ENCODE results near the gene ZSCAN20.

Gene ZSCAN20

GRCh38 chr1:33446590-33446989, 25.9 kb upstream of the ZSCAN20 start:
- no peak for TF ChIP-seq TSHZ2 (CRISPR knock-in tag; IDR thresholded peaks at IDR 0.05)
- no peak for TF ChIP-seq TOX (CRISPR knock-in tag; IDR thresholded peaks at IDR 0.05; ENCODE audit: borderline replicate concordance)
- no peak for TF ChIP-seq ISL1 (CRISPR knock-in tag; IDR thresholded peaks at IDR 0.05)
- TF ChIP-seq ZNF565 (CRISPR knock-in tag; conservative IDR thresholded peaks at IDR 0.05; ENCODE audit: low read depth), result no peak
- TF ChIP-seq SNAI2 (CRISPR knock-in tag; IDR thresholded peaks at IDR 0.05), result no peak
- no peak for TF ChIP-seq ZNF70 (CRISPR knock-in tag; IDR thresholded peaks at IDR 0.05)
- no peak for TF ChIP-seq RARB (CRISPR knock-in tag; IDR thresholded peaks at IDR 0.05)
- no peak for TF ChIP-seq PATZ1 (CRISPR knock-in tag; IDR thresholded peaks at IDR 0.05; ENCODE audit: borderline replicate concordance)
- TF ChIP-seq ZNF8 (CRISPR knock-in tag; IDR thresholded peaks at IDR 0.05), result no peak
- no peak for TF ChIP-seq PPARA (CRISPR knock-in tag; IDR thresholded peaks at IDR 0.05; ENCODE audit: borderline replicate concordance)
- no peak for TF ChIP-seq OSR1 (CRISPR knock-in tag; IDR thresholded peaks at IDR 0.05)
- TF ChIP-seq ZFP3 (CRISPR knock-in tag; IDR thresholded peaks at IDR 0.05), result no peak
- TF ChIP-seq ESRRG (CRISPR knock-in tag; IDR thresholded peaks at IDR 0.05), result no peak
- TF ChIP-seq GLIS3 (CRISPR knock-in tag; IDR thresholded peaks at IDR 0.05), result no peak
- no peak for TF ChIP-seq POU6F1 (CRISPR knock-in tag; IDR thresholded peaks at IDR 0.05; ENCODE audit: borderline replicate concordance, low read depth)
- TF ChIP-seq ZFP30 (CRISPR knock-in tag; IDR thresholded peaks at IDR 0.05), result no peak
- TF ChIP-seq TCF4 (CRISPR knock-in tag; IDR thresholded peaks at IDR 0.05; ENCODE audit: borderline replicate concordance), result no peak
- TF ChIP-seq CSRNP3 (CRISPR knock-in tag; IDR thresholded peaks at IDR 0.05), result no peak
- no peak for TF ChIP-seq ZC3H10 (CRISPR knock-in tag; IDR thresholded peaks at IDR 0.05)
- ATAC-seq, result no peak

GRCh38 chr1:33454646-33455282, 17.7 kb upstream of the ZSCAN20 start:
- no peak for ATAC-seq
- no peak for TF ChIP-seq ZFP30 (CRISPR knock-in tag; IDR thresholded peaks at IDR 0.05)
- TF ChIP-seq GLIS3 (CRISPR knock-in tag; IDR thresholded peaks at IDR 0.05), result no peak
- TF ChIP-seq SNAI2 (CRISPR knock-in tag; IDR thresholded peaks at IDR 0.05), result no peak
- no peak for TF ChIP-seq ISL1 (CRISPR knock-in tag; IDR thresholded peaks at IDR 0.05)
- TF ChIP-seq ZC3H10 (CRISPR knock-in tag; IDR thresholded peaks at IDR 0.05), result no peak
- no peak for TF ChIP-seq TSHZ2 (CRISPR knock-in tag; IDR thresholded peaks at IDR 0.05)
- TF ChIP-seq PPARA (CRISPR knock-in tag; IDR thresholded peaks at IDR 0.05; ENCODE audit: borderline replicate concordance), result no peak
- no peak for TF ChIP-seq CSDC2 (CRISPR knock-in tag; IDR thresholded peaks at IDR 0.05)
- no peak for TF ChIP-seq POU6F1 (CRISPR knock-in tag; IDR thresholded peaks at IDR 0.05; ENCODE audit: borderline replicate concordance, low read depth)
- no peak for TF ChIP-seq ZFP3 (CRISPR knock-in tag; IDR thresholded peaks at IDR 0.05)
- no peak for TF ChIP-seq ARNTL (CRISPR knock-in tag; IDR thresholded peaks at IDR 0.05; ENCODE audit: borderline replicate concordance, low read depth)

Data from SK-N-SH treated with all-trans-retinoic acid at 6 μM for 48 hours (cell line).